Measurements from ENCODE around the gene SRC. TPM values are rescaled to one million over a fixed set of nuclear protein-coding genes. Genes with fewer than 3 reads are reported as not detected.

Gene SRC
- total and polyA plus RNA-seq, 2 donors (not counting 3 experiments of a cell fraction or from before 2014, with no cell fraction given), result 22.6 to 29.4 TPM

- dilution Hi-C loops (cut with MboI; ENCODE audit: extremely low pct_ligation_motif_present, low sequenced_read_pairs) (no loop called here), intact Hi-C loops (cut with micrococcal nuclease) (no loop called here)
- H3K4me2 ChIP-seq (ENCODE audit: insufficient read depth, low read length), result no peak overlapping the region
- no peak overlapping the region for H3K9ac ChIP-seq (replicated peaks; ENCODE audit: extremely low read depth, insufficient read depth, low read length)
- BruUV-seq (replicated peaks), result no TSS peak
- H3K79me2 ChIP-seq (ENCODE audit: control insufficient read depth, insufficient read depth, low read length), result no peaks in the 10 kb centered on the region
- ChIA-PET CTCF (no interaction called here), POLR2A (no interaction called here)
- TF ChIP-seq EZH2 (IDR thresholded peaks at IDR 0.05; ENCODE audit: borderline replicate concordance, low read depth, low read length, severe bottlenecking) (no peak), MAX (IDR thresholded peaks at IDR 0.05; ENCODE audit: insufficient read depth, insufficient read length) (no peak), FOS (IDR thresholded peaks at IDR 0.05; ENCODE audit: borderline replicate concordance, insufficient read depth, low read length) (no peak), GATA2 (IDR thresholded peaks at IDR 0.05; ENCODE audit: insufficient read depth, insufficient read length, low read depth, low read length) (no peak), MYC (IDR thresholded peaks at IDR 0.05; ENCODE audit: low read depth, low read length) (no peak), JUN (IDR thresholded peaks at IDR 0.05; ENCODE audit: borderline replicate concordance, insufficient read depth, insufficient read length, low read depth) (no peak), CTCF (IDR thresholded peaks at IDR 0.05; ENCODE audit: extremely low read depth in 1 of 2, insufficient read depth in 1 of 2, low read depth in 1 of 2, low read length in 2 of 2) (no peak), POLR2AphosphoS5 (IDR thresholded peaks at IDR 0.05; ENCODE audit: insufficient read depth, low read depth, low read length) (no peak)
- no peaks in the 10 kb centered on the region for H3K36me3 ChIP-seq (ENCODE audit: control insufficient read depth in 2 of 2, extremely low read depth in 1 of 2, insufficient read depth in 2 of 2, low read length in 2 of 2)
- no peak for FAIRE-seq
- no peak overlapping the region for H3K4me3 ChIP-seq (replicated peaks in 1 of 3; ENCODE audit: insufficient read depth in 1 of 3, low read depth in 1 of 3, low read length in 3 of 3)
- H3K27ac ChIP-seq (ENCODE audit: insufficient read depth, low read depth, low read length), result no peak overlapping the region
- DNase-seq (ENCODE audit: low read depth, low spot score), result no peak
- H3K4me1 ChIP-seq (ENCODE audit: control insufficient read depth, extremely low read depth, insufficient read depth, low read length), result no peaks in the 10 kb centered on the region
- H3K9me1 ChIP-seq (replicated peaks; ENCODE audit: control insufficient read depth, extremely low read depth, insufficient read depth, low read length), result no peaks in the 10 kb centered on the region
- H3K27me3 ChIP-seq (ENCODE audit: control insufficient read depth in 2 of 2, insufficient read depth in 2 of 2, low read length in 2 of 2), result peaks cover 0 to 2% of the 10 kb centered on the region in 2 experiments
- H3K9me3 ChIP-seq (replicated peaks; ENCODE audit: control insufficient read depth, insufficient read depth, low read length), result no peaks in the 10 kb centered on the region
- no peak overlapping the region for H2AFZ ChIP-seq (ENCODE audit: low read depth, low read length)
- no peaks in the 10 kb centered on the region for H4K20me1 ChIP-seq (replicated peaks; ENCODE audit: control insufficient read depth, extremely low read depth, insufficient read depth, low read length)
These were observed 92.7 kb downstream of the SRC start for GRCh38 chr20:37438464-37439222.

All from endothelial cell of umbilical vein (primary cell).